ENCODE results near the gene MIAT.

Gene MIAT

DNA sequence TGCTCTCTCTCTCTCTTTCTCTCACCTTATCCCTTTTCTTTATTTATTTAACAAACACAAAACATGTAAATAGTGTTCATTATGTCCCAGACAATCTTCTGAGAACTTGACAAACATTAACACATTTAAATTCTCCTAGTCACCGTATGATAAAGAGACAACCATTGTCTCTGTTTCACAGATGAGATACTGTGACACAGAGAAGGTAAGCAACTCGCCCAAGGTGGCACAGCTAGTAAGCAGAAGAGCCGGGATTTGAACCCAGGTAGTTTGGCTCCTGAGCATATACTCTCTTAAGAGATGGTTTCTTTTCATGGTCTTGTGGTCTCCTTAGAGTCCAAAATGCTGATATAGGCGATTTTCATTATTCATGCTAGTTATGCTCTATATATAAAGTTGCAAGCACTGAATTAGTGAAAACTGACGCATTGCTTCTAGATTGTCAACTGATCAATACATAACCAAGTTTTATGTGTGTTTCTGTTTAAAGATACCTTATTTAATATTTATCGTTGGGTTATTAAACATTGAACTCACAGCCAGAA is 58.1 kb downstream of the MIAT start:
- H3K27ac ChIP-seq = no peak overlapping the region
- no peaks in the 10 kb centered on the region for H3K27me3 ChIP-seq
- no peak for DNase-seq
- H3K36me3 ChIP-seq = peaks cover 0 to 17% (median 8%) of the 10 kb centered on the region in 3 donors
- peaks cover 0 to 11% (median 0%) of the 10 kb centered on the region in 4 donors for H3K4me1 ChIP-seq
- TF ChIP-seq, protein P1, sequence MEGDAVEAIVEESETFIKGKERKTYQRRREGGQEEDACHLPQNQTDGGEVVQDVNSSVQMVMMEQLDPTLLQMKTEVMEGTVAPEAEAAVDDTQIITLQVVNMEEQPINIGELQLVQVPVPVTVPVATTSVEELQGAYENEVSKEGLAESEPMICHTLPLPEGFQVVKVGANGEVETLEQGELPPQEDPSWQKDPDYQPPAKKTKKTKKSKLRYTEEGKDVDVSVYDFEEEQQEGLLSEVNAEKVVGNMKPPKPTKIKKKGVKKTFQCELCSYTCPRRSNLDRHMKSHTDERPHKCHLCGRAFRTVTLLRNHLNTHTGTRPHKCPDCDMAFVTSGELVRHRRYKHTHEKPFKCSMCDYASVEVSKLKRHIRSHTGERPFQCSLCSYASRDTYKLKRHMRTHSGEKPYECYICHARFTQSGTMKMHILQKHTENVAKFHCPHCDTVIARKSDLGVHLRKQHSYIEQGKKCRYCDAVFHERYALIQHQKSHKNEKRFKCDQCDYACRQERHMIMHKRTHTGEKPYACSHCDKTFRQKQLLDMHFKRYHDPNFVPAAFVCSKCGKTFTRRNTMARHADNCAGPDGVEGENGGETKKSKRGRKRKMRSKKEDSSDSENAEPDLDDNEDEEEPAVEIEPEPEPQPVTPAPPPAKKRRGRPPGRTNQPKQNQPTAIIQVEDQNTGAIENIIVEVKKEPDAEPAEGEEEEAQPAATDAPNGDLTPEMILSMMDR (IDR thresholded peaks at IDR 0.05) = no peak
- no peaks in the 10 kb centered on the region for H3K9me3 ChIP-seq
- no peak overlapping the region for H3K4me3 ChIP-seq
- intact Hi-C loops (cut with DNase I; ENCODE audit: low total_unique reads) = no loop called here

DNA sequence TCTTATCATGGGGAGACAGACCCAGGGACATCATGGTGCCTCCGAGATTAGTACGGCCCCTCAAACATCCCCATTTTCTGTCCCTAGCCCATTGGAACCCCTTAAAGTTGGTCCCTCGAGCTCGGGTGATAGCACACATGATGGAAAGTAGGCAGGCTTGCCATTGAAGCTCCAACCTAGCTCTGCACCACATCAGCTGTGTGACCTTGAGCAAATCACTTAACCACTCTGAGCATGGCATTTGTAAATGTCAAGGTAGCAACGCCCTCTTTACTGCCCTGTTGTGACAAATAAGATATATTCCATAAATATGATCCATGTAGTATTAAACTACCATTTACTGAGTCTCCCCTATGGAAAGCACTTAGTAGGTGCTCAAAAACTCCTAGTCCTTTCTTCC is 61.1 kb downstream of the MIAT start:
- intact Hi-C loops (cut with DNase I; ENCODE audit: low total_unique reads) = no loop called here
- Histone ChIP-seq H3K4me3 (no peak overlapping the region), H3K9me3 (no peaks in the 10 kb centered on the region), H3K27me3 (no peaks in the 10 kb centered on the region), H3K27ac (no peak overlapping the region), H3K36me3 (peaks cover 0 to 31% (median 20%) of the 10 kb centered on the region in 3 donors), H3K4me1 (peaks cover 0 to 10% (median 0%) of the 10 kb centered on the region in 4 donors)
- DNase-seq = no peak
- TF ChIP-seq, protein P1 (IDR thresholded peaks at IDR 0.05) = no peak

DNA sequence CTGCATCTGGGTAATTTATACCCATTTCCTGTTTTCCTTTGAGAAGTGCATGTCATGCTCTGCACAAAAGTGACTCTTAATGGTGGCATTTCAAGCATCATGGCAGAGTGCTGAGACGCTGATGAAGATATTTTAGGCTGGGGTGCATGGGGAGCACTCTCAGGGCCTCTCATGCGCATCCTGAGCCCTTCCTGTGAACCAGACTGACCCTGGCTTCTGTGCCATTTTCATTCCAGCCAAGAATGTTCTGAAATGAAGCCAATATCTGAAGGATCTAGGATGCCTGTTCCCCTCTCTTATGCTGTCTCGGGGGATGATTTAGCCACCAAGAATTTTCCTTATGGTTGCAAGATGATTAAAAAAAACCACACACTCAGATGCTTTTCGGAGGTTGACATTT is 61.5 kb downstream of the MIAT start:
- DNase-seq = no peak
- H3K36me3 ChIP-seq = peaks cover 0 to 31% (median 24%) of the 10 kb centered on the region in 3 donors

DNA sequence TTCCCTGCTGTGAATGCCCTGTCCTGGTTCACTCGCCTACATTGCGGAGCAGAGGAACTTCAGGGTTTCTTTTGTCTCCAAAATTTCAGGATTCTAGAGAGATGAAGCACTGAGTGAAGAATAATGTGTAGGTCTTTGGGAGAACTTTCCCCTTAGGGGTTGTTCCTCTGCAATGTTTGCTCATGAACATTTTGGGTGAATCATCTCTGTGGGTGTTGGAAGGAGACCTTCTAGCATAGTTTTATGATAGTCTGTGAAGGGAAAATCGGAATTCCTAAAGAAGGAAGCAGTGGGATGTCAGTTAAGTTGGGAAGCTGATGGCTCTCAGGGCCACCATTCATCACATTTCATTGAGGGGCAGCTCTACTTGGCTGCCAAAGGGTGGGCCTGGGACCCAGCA is 64.8 kb downstream of the MIAT start:
- no peak overlapping the region for H3K4me3 ChIP-seq
- no peaks in the 10 kb centered on the region for H3K27me3 ChIP-seq
- H3K36me3 ChIP-seq = peaks cover 0 to 37% (median 28%) of the 10 kb centered on the region in 3 donors
- no peak for DNase-seq
- H3K27ac ChIP-seq = no peak overlapping the region
- H3K9me3 ChIP-seq = no peaks in the 10 kb centered on the region
- H3K4me1 ChIP-seq = peaks cover 0 to 10% (median 0%) of the 10 kb centered on the region in 4 donors
- TF ChIP-seq, protein P1 (IDR thresholded peaks at IDR 0.05) = no peak
- intact Hi-C loops (cut with DNase I; ENCODE audit: low total_unique reads) = no loop called here

More for the DNA sequence above, 61.5 kb downstream of the MIAT start:
- Histone ChIP-seq H3K4me1 (peaks cover 0 to 10% (median 0%) of the 10 kb centered on the region in 4 donors), H3K27me3 (no peaks in the 10 kb centered on the region), H3K9me3 (no peaks in the 10 kb centered on the region), H3K4me3 (no peak overlapping the region), H3K27ac (no peak overlapping the region)
- TF ChIP-seq, protein P1 (IDR thresholded peaks at IDR 0.05) = no peak
- intact Hi-C loops (cut with DNase I; ENCODE audit: low total_unique reads) = no loop called here

DNA sequence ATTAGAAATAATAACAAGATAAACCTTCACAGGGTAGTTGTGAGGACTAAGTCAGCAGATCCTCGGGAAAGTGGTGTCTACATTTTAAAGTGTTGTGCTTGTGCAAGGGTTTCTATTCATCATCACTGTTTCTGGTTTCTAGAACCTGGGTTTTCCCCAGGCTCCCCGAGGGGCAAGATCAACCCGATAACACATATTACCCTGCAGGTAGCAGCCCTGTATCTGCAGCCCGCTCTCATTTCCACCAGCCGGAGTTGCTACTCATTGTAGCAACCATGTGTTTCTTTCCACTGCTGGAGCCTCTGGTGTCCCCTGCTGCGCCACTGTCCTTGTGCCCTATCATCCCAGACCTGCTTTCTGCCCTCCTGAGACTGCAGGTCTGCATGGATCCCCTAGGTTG is 67.0 kb downstream of the MIAT start:
- Histone ChIP-seq H3K27ac (no peak overlapping the region), H3K27me3 (no peaks in the 10 kb centered on the region), H3K4me1 (peaks cover 0 to under 1% (median 0%) of the 10 kb centered on the region in 4 donors), H3K36me3 (peaks cover 0 to 45% (median 28%) of the 10 kb centered on the region in 3 donors), H3K4me3 (no peak overlapping the region), H3K9me3 (no peaks in the 10 kb centered on the region)
- no peak for DNase-seq
- intact Hi-C loops (cut with DNase I; ENCODE audit: low total_unique reads) = no loop called here
- TF ChIP-seq, protein P1 (IDR thresholded peaks at IDR 0.05) = no peak

Data from tibial artery (tissue), 4 donors.